SJCRH30 (cell line): Measurements from ENCODE around the gene NMNAT2. TPM values are rescaled to one million over a fixed set of nuclear protein-coding genes. Genes with fewer than 3 reads are reported as not detected.

Experiments
- DNase-seq, 2 experiments: peaks; one replicate each; pipeline ENCODE4 v3.0.0-alpha.2; 2015 to 2020
- H3K27ac ChIP-seq: fragments of 250-450 bp; sonication (Bioruptor Pico); 2 replicates; pipeline ENCODE4 v1.5.1; 2020; ENCODE audit warnings: mild to moderate bottlenecking, moderate library complexity
- H3K27me3 ChIP-seq: fragments of 250-450 bp; sonication (Bioruptor Pico); 2 replicates; pipeline ENCODE4 v1.5.1; 2020; ENCODE audit warnings: mild to moderate bottlenecking, moderate library complexity
- H3K36me3 ChIP-seq: fragments of 250-450 bp; sonication (Bioruptor Pico); 2 replicates; pipeline ENCODE4 v1.5.1; 2020; ENCODE audit warnings: mild to moderate bottlenecking, moderate library complexity
- H3K4me1 ChIP-seq: fragments of 250-450 bp; sonication (Bioruptor Pico); 2 replicates; pipeline ENCODE4 v1.5.1; 2020; ENCODE audit warnings: mild to moderate bottlenecking, moderate library complexity
- H3K4me3 ChIP-seq: fragments of 250-450 bp; sonication (Bioruptor Pico); 2 replicates; pipeline ENCODE4 v1.5.1; 2020; ENCODE audit warnings: mild to moderate bottlenecking, moderate library complexity
- H3K9me3 ChIP-seq: fragments of 250-450 bp; sonication (Bioruptor Pico); replicated peaks from 2 replicates; pipeline ENCODE4 v1.5.1; 2020; ENCODE audit warnings: mild to moderate bottlenecking, moderate library complexity
- total RNA-seq: library from RNA; depleted of rRNA; stranded (reverse); fragments of >200 nt; shearing (Covaris generic); gene quantifications from 2 replicates; pipeline ENCODE4 v1.2.3, GENCODE V29; 2014; rRNA removed

The NMNAT2 gene
- not detected in 2 replicates for total RNA-seq

- Histone ChIP-seq H3K4me3 (no peak within 1 kb of the TSS), H3K36me3 (no peaks in the 10 kb centered on the region), H3K9me3 (no peaks in the 10 kb centered on the region), H3K27ac (no peak within 1 kb of the TSS), H3K4me1 (no peaks in the 10 kb centered on the region), H3K27me3 (no peaks in the 10 kb centered on the region)
- no peak for DNase-seq
These were observed at the start of gene NMNAT2 for GRCh38 chr1:183417772-183418491. Gene NMNAT2 (minus strand): TSS chr1:183418380. CDS start chr1:183418267, 113 bp downstream.

GRCh38 chr1:183467687-183468086 is 49.5 kb upstream of the NMNAT2 start:
- DNase-seq: no peak
- H3K4me3 ChIP-seq: no peak overlapping the region
- no peaks in the 10 kb centered on the region for H3K27me3 ChIP-seq
- H3K27ac ChIP-seq: no peak overlapping the region
- no peaks in the 10 kb centered on the region for H3K4me1 ChIP-seq
- no peaks in the 10 kb centered on the region for H3K9me3 ChIP-seq
- no peaks in the 10 kb centered on the region for H3K36me3 ChIP-seq

GRCh38 chr1:183466781-183467180 is 48.6 kb upstream of the NMNAT2 start:
- Histone ChIP-seq H3K36me3 (no peaks in the 10 kb centered on the region), H3K9me3 (no peaks in the 10 kb centered on the region), H3K4me3 (no peak overlapping the region), H3K27ac (no peak overlapping the region), H3K4me1 (no peaks in the 10 kb centered on the region), H3K27me3 (no peaks in the 10 kb centered on the region)
- no peak for DNase-seq

- Histone ChIP-seq H3K4me3 (no peak overlapping the region), H3K9me3 (no peaks in the 10 kb centered on the region), H3K27ac (no peak overlapping the region), H3K4me1 (no peaks in the 10 kb centered on the region), H3K27me3 (no peaks in the 10 kb centered on the region), H3K36me3 (no peaks in the 10 kb centered on the region)
- DNase-seq: no peak
These were observed 45.4 kb upstream of the NMNAT2 start for GRCh38 chr1:183463566-183463965.

GRCh38 chr1:183461350-183461749 is 43.2 kb upstream of the NMNAT2 start:
- no peaks in the 10 kb centered on the region for H3K9me3 ChIP-seq
- no peaks in the 10 kb centered on the region for H3K4me1 ChIP-seq
- no peak overlapping the region for H3K27ac ChIP-seq
- no peak for DNase-seq
- H3K27me3 ChIP-seq: no peaks in the 10 kb centered on the region
- H3K4me3 ChIP-seq: no peak overlapping the region
- no peaks in the 10 kb centered on the region for H3K36me3 ChIP-seq

GRCh38 chr1:183460596-183460995 is 42.4 kb upstream of the NMNAT2 start:
- Histone ChIP-seq H3K27me3 (no peaks in the 10 kb centered on the region), H3K27ac (no peak overlapping the region), H3K36me3 (no peaks in the 10 kb centered on the region), H3K4me1 (no peaks in the 10 kb centered on the region), H3K4me3 (no peak overlapping the region), H3K9me3 (no peaks in the 10 kb centered on the region)
- DNase-seq: no peak

- DNase-seq: no peak
- Histone ChIP-seq H3K27ac (no peak overlapping the region), H3K4me3 (no peak overlapping the region), H3K27me3 (no peaks in the 10 kb centered on the region), H3K36me3 (no peaks in the 10 kb centered on the region), H3K9me3 (no peaks in the 10 kb centered on the region), H3K4me1 (no peaks in the 10 kb centered on the region)
These were observed 39.3 kb upstream of the NMNAT2 start for GRCh38 chr1:183457449-183457848.

- Histone ChIP-seq H3K4me3 (no peak overlapping the region), H3K36me3 (no peaks in the 10 kb centered on the region), H3K27ac (no peak overlapping the region)
These were observed 38.6 kb upstream of the NMNAT2 start for GRCh38 chr1:183456826-183457225.

GRCh38 chr1:183454377-183454776 is 36.2 kb upstream of the NMNAT2 start:
- Histone ChIP-seq H3K4me1 (no peaks in the 10 kb centered on the region), H3K27me3 (no peaks in the 10 kb centered on the region), H3K4me3 (no peak overlapping the region), H3K36me3 (no peaks in the 10 kb centered on the region), H3K9me3 (no peaks in the 10 kb centered on the region), H3K27ac (no peak overlapping the region)
- no peak for DNase-seq

More at GRCh38 chr1:183456826-183457225, 38.6 kb upstream of the NMNAT2 start:
- Histone ChIP-seq H3K4me1 (no peaks in the 10 kb centered on the region), H3K27me3 (no peaks in the 10 kb centered on the region), H3K9me3 (no peaks in the 10 kb centered on the region)
- DNase-seq: no peak

GRCh38 chr1:183450093-183450492 is 31.9 kb upstream of the NMNAT2 start:
- Histone ChIP-seq H3K4me3 (no peak overlapping the region), H3K9me3 (no peaks in the 10 kb centered on the region), H3K27ac (no peak overlapping the region), H3K4me1 (peaks cover 2% of the 10 kb centered on the region), H3K36me3 (no peaks in the 10 kb centered on the region), H3K27me3 (no peaks in the 10 kb centered on the region)
- no peak for DNase-seq

- DNase-seq: no peak
- no peaks in the 10 kb centered on the region for H3K27me3 ChIP-seq
- H3K4me1 ChIP-seq: peaks cover 10% of the 10 kb centered on the region
- H3K36me3 ChIP-seq: no peaks in the 10 kb centered on the region
- no peak overlapping the region for H3K27ac ChIP-seq
- no peaks in the 10 kb centered on the region for H3K9me3 ChIP-seq
- no peak overlapping the region for H3K4me3 ChIP-seq
These were observed 31.1 kb upstream of the NMNAT2 start for GRCh38 chr1:183449223-183449770.

GRCh38 chr1:183444243-183444642 is 26.1 kb upstream of the NMNAT2 start:
- H3K9me3 ChIP-seq: no peaks in the 10 kb centered on the region
- no peaks in the 10 kb centered on the region for H3K36me3 ChIP-seq
- H3K4me1 ChIP-seq: peaks cover 31% of the 10 kb centered on the region
- no peak overlapping the region for H3K4me3 ChIP-seq
- H3K27me3 ChIP-seq: no peaks in the 10 kb centered on the region
- H3K27ac ChIP-seq: peak overlapping the region; percentile 70
- DNase-seq: peak; percentile 44 to 71

GRCh38 chr1:183443466-183443865 is 25.3 kb upstream of the NMNAT2 start:
- H3K4me3 ChIP-seq: no peak overlapping the region
- peaks cover 31% of the 10 kb centered on the region for H3K4me1 ChIP-seq
- DNase-seq: no peak
- H3K9me3 ChIP-seq: no peaks in the 10 kb centered on the region
- H3K27me3 ChIP-seq: no peaks in the 10 kb centered on the region
- no peaks in the 10 kb centered on the region for H3K36me3 ChIP-seq
- 0 out of 2 replicates have a peak overlapping the region, but pooled peaks have one; percentile 5 for H3K27ac ChIP-seq

GRCh38 chr1:183443011-183443410 is 24.8 kb upstream of the NMNAT2 start:
- Histone ChIP-seq H3K27me3 (no peaks in the 10 kb centered on the region), H3K4me3 (no peak overlapping the region), H3K9me3 (no peaks in the 10 kb centered on the region), H3K4me1 (peaks cover 31% of the 10 kb centered on the region), H3K27ac (peak overlapping the region; percentile 7; the same call in 1 of the 2 replicates), H3K36me3 (no peaks in the 10 kb centered on the region)
- peak; percentile 23 to 60 for DNase-seq

- Histone ChIP-seq H3K4me3 (no peak overlapping the region), H3K4me1 (peaks cover 9% of the 10 kb centered on the region), H3K36me3 (no peaks in the 10 kb centered on the region), H3K27ac (no peak overlapping the region), H3K9me3 (no peaks in the 10 kb centered on the region), H3K27me3 (no peaks in the 10 kb centered on the region)
- no peak for DNase-seq
These were observed 19.9 kb upstream of the NMNAT2 start for GRCh38 chr1:183438060-183438459.

GRCh38 chr1:183435497-183435896 is 17.3 kb upstream of the NMNAT2 start:
- H3K9me3 ChIP-seq: no peaks in the 10 kb centered on the region
- DNase-seq: no peak
- H3K4me3 ChIP-seq: no peak overlapping the region
- no peak overlapping the region for H3K27ac ChIP-seq
- no peaks in the 10 kb centered on the region for H3K36me3 ChIP-seq
- no peaks in the 10 kb centered on the region for H3K27me3 ChIP-seq
- H3K4me1 ChIP-seq: no peaks in the 10 kb centered on the region
